Measurements from ENCODE around the gene MARCHF2.
"Not testable (repeated sequence)": the region's sequence is repeated elsewhere in the genome, so short reads cannot be mapped to it uniquely, and the experiment has no call there.

The MARCHF2 gene

DNA sequence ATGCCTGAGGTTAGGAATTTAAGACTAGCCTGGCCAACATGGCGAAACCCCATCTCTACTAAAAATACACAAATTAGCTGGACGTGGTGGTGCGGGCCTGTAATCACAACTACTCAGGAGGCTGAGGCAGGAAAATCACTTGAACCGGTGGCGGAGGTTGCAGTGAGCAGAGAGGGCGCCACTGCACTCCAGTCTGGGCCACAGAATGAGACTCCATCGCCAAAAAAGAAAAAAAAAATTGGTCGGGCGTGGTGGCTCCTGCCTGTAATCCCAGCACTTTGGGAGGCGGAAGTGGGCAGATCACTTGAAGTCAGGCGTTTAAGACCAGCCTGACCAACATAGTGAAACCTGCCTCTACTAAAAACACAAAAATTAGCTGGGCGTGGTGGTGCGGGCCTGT, 2.4 kb upstream of the MARCHF2 start:
- DNase-seq (ENCODE audit: low spot score); FAIRE-seq: not testable (repeated sequence)

DNA sequence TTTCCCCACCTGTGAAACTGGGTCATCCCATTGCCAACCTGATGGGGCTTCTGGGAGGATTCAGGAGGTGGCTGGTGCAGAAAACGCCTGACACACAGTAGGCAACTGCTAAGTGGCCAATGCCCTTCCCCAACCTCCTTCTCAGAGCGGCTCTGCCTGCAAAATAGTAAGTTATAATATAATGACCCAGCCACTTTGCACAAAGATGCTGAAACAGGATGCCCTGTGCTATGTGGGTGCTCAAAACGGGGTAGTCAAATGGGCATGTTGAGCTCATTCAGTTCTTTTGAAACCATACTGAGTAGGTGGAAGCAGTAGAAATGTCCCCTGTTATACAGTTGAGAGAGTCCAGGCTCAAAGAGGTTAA, 507 bp downstream of the MARCHF2 start:
- no peak for FAIRE-seq
- no peak for DNase-seq (ENCODE audit: low spot score)

DNA sequence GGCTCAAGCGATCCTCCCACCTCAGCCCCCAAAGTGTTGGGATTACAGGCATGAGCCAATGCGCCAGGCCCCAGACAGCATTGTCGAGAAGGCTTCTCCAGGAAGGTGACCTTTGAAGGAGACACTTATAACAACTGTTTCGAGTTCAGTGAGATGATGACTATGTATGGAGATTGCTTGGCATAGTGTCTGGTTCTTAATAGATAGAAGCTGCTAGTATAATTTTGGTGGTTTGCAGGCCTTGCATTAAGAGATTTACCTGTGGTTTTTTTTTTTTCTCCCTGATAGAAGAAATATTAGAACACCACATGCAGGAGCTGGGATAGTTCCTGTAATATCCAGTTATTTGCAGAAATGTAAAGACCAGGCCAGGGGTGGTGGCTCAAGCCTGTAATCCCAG, 3.7 kb downstream of the MARCHF2 start:
- no peak for FAIRE-seq

DNA sequence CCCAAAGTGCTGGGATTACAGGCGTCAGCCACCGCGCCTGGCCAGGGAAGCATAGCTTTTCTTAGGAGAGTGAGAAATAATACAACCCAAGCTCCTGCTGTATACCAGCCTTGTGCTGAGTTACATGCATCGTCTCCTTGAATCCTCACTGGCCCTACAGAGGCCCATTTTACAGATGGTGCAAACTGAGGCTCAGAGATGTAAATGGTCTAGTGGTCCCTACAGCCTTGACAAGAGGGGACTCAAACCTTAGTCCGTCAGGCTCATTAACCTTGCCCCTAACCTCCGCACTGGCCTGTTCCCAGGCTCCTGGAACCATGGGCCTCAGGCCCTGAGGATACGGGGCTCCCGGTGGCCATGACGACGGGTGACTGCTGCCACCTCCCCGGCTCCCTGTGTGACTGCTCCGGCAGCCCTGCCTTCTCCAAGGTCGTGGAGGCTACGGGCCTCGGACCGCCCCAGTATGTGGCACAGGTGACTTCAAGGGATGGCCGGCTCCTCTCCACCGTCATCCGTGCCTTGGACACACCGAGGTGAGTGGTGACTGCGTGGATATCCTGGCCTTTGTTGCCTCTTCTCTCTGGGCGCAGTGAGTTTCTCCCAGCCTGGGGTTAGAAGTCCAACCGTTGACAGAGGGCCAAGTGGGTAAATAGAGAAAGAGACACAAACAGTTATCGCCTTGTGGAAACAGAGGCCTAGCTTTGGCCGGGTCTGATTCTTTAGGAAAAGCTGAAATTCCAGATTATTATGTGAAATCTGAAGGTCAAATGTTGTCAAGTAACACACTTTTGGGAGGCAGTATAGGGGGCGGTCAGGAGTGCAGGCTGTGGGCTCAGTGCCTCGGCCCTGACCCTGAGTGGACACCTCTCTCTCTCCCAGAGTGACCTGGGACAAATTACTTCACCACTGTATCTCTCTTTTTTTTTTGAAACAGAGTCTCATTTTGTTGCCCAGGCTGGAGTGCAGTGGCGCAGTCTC, 8.7 kb downstream of the MARCHF2 start:
- FAIRE-seq, result no peak
- DNase-seq (ENCODE audit: low spot score), result no peak

More for the DNA sequence above, 3.7 kb downstream of the MARCHF2 start:
- no peak for DNase-seq (ENCODE audit: low spot score)

DNA sequence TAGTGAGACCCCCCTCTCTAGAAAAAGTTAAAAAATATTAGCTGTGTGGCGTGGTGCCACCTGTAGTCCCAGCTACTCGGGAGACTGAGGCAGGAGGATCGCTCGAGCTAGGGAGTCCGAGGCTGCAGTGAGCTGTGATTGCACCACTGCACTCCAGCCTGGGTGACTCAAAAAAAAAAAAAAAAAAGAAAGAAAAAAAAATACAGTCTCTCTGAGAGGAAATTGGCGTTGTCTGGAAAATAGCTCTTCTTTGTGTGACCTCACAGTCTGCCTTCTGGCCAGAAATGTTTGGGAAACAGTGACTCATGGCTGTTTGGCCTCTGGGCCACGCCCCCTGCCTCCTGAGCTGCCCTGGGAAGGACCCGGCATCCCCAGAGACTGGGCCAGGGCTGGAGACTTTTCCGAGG, 10.7 kb downstream of the MARCHF2 start:
- FAIRE-seq (no peak), DNase-seq (ENCODE audit: low spot score) (peak; percentile 84)

DNA sequence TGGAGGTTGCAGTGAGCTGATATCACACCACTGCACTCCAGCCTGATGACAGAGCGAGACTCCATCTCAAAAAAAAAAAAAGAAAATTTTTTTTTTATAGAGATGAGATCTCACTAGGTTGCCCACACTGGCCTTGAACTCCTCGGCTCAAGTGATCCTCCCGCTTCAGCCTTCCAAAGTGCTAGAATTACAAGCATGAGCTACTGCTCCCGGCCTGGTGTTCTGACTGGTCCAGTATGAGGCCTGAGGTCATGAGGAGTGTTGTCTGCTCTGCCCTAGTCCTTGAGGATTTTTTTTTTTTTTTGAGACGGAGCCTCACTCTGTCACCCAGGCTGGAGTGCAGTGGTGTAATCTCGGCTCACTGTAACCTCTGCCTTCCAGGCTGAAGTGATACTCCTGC, 12.2 kb downstream of the MARCHF2 start:
- not testable (repeated sequence) for DNase-seq (ENCODE audit: low spot score); FAIRE-seq

DNA sequence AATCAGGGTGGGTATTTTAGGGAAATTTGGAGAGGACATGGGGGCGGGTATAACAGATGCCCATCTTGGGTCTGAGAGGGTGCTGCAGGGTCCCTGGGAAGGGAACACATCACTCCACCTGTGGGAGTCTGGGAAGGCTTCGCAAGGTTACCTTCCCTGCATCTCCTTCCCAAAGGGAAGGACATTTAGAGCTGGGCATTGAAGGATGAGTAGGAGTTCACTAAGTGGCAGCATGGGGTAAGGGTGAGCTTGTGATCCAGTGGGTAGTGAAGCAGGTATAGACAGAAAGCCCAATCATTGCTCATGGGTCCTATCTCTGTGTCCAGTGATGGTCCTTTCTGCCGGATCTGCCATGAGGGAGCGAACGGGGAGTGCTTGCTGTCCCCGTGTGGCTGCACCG, 13.2 kb downstream of the MARCHF2 start:
- FAIRE-seq (no peak), DNase-seq (ENCODE audit: low spot score) (no peak)

DNA sequence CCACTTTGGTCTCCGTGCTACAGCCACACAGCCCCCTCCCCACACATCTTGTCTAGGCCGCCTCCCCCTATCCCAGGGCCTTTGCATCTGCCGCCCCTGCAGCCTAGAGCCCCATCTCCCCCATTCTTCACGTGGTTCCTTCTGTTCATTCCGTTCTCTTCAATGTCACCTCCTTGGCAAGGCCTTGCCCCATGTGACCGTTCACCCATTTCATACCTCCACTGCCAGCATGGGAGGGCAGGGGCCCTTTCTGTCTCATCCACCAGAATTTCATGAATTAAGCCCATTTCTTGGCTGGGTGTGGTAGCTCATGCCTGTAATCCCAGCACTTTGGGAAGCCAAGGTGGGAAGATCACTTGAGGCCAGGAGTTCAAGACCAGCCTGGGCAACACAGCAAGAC, 15.9 kb downstream of the MARCHF2 start:
- FAIRE-seq, result no peak
- DNase-seq (ENCODE audit: low spot score), result no peak

DNA sequence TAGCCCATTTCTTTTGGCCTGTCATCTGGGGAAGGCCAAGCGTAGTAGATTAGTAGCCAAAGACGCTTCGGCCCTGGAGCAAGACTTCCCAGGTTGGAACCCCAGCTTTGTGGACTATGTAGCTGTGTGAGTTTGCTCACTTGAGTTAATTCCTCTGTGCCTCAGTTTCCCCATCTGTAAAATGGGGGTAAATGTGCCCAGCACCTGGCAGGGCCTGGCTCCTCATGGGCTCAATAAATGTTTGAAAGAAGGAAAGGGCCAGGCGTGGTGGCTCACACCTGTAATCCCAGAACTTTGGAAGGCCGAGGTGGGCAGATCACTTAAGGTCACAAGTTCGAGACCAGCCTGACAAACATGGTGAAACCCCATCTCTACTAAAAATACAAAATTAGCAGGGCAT, 16.7 kb downstream of the MARCHF2 start:
- DNase-seq (ENCODE audit: low spot score) (no peak), FAIRE-seq (no peak)

DNA sequence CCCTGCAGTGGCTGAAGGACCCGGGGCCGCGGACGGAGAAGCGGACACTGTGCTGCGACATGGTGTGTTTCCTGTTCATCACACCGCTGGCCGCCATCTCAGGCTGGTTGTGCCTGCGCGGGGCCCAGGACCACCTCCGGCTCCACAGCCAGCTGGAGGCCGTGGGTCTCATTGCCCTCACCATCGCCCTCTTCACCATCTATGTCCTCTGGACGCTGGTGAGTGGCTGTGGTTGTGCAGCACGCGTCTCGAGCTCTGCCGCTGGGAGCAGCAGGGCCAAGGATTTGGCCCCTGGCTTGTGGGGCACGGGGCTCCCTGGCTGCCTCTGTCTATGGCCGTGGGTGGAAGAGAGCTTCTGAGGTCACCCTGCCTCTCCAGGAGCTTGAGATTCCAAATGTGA, 17.5 kb downstream of the MARCHF2 start:
- no peak for DNase-seq (ENCODE audit: low spot score)
- FAIRE-seq, result no peak

DNA sequence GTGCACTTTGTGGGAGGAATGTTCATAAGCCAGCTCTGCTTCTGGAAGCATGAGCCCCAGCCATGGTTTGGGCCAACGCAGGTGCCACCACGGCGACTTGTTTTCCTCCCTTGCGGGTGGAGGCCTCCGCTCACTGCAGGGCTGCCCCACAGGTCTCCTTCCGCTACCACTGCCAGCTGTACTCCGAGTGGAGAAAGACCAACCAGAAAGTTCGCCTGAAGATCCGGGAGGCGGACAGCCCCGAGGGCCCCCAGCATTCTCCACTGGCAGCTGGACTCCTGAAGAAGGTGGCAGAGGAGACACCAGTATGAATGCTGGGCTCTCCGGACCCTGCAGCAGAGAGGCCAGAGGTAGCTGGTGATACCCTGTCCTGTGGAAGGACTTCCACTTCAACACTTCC, 25.1 kb downstream of the MARCHF2 start:
- FAIRE-seq (no peak), DNase-seq (ENCODE audit: low spot score) (no peak)

DNA sequence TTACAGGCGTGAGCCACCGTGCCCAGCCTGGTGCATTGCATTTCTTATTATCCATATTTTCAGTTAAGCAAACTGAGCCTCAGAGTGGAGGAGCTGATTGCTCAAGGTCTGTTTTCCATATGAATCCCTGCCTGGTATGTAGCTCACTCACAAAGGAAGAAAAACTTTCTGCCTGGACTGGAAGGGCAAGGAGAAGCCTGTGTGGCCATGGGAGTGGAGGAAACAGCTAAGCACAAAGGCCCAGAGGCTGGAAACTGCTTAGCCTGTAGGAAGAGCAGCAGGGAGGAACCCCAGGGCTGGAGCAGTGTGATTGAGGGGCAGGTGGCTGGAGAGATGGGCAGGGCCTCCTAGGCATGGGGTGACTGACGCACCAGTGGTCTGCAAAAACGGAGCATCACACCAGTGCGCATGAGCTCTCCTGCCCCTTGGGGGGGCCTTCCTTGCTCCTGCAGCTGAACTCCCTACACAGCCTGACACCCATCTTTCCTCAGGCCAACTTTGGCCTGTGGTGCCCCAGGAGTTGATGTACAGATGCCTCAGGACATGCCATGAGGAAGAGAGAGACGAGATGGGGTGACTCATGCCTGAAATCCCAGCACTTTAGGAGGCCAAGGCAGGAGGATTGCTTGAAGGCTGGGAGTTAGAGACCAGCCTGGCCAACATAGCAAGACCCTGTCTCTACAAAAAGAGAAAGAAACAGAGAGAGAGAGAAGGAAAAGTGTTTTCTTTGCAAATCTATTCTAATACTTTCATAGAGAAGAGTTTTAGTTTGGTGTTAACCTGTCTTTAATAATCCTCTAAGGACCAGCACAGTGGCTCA, 28.8 kb downstream of the MARCHF2 start:
- FAIRE-seq (no peak), DNase-seq (ENCODE audit: low spot score) (no peak)

DNA sequence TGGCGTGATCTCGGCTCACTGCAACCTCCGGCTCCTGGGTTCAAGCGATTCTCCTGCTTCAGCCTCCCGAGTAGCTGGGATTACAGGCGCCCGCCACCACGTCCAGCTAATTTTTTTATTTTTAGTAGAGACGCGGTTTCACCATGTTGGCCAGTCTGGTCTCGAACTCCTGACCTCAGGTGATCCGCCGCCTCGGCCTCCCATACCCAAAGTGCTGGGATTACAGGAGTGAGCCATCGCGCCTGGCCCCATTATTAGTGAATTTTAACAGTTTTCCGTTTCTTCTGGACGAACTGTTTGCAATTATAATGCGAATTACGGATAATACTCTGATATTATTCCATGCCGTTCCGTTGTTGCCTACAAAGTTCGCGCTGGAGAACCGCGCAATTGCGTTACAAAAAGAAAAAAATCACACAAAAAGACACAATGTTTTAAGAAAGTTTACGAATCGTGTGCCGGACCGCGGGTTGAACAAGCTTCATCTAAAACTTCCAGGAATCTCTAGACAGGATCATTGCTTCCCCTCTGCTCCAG, 31.1 kb downstream of the MARCHF2 start:
- not testable (repeated sequence) for DNase-seq (ENCODE audit: low spot score); FAIRE-seq

DNA sequence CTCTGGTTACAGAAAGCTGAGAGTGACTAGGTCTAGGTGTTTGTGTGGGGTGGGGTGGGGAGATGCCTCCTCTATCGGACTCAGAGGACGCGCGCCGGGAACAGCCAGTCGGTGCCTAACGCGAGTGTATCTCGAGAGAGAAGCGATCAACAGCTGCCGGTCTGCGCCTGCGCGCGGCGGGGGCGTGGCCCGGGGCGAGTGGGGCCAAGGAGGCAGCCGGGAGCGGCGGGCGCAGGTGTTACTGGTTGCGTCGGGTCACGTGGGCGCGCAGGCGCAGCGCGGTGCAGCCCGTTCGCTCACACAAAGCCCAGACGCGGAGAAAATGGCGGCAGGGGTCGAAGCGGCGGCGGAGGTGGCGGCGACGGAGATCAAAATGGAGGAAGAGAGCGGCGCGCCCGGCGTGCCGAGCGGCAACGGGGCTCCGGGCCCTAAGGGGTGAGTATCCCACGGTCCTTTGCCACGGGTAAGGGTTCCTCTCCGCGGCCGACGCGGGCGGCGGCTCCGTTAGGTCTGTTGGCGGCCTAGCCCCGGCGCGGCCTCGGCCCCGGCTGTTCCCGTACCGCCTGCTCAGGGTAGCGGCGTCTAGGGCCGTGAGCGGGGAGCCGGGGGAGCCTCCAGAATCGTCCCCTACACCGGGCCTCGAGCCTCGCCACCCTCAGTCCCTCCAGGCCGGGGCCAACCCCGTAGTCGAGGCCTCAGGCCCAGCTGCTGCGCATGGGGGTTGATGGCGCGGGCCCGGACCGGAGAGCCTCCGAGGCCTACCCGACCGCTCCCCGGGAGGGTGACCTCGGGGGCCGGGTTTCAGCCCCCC, 31.8 kb downstream of the MARCHF2 start, which contains the start of gene HNRNPM:
HNRNPM (plus strand) TSS at position 299 of the 811 bp plus-strand sequence; CDS start at position 323, 24 bp downstream.
- peak; percentile 92 for FAIRE-seq
- peak; percentile 97 for DNase-seq (ENCODE audit: low spot score)

DNA sequence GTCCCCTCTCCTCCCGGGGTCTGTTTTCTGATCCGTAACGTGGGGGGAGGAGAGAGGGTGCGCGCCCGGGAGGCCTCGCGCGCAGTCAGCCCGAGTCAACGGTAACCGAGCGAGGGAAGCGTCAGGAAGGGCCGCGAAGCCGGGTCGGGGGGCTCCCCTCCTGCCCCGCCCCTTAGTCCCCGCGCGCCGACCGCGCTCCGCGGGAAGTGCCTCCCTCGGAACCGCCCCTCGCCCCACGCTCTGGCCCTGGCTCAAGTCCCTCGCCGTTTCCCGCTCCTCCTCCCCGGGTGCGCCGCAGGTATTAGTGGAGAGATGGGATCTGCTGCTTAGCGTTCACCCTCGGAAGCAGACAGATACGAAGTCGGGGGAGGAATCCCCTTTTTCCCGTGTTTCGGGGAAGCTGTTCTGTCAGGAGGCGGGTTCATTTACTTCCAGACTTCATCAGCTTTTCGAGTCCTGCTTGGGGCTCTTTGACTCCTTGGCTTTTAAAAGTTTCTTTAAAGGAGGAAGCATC, 32.4 kb downstream of the MARCHF2 start:
- DNase-seq (ENCODE audit: low spot score) (peak; percentile 17), FAIRE-seq (no peak)

DNA sequence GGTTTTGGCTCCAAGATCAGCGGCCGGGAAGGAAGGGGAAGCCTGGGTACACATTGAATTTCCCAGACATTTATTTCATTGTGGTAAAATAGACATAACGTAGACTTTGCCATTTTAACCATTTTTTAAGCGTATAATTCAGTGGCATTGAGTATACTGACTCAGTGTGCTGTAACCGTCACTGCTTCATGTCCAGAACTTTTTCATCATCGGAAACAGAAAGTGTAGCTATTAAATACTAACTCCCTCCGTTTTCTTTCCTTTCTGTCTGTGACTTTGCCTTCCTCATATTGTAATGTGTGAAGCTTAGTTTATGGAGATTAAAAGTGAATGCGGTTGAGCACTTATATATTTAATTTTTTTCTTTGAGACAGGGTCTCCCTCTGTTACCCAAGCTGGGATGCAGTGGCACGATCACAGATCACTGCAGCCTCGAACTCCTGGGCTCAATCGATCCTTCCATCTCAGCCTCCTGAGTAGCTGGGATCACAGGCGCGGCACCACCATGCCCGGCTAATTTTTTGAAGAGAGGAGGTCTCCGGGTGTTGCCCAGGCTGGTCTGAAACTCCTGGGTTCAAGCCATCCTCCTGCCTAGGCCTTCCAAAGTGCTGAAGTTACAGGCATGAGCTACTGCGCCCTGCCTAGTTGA, 33.1 kb downstream of the MARCHF2 start:
- DNase-seq (ENCODE audit: low spot score), result no peak
- FAIRE-seq, result no peak

DNA sequence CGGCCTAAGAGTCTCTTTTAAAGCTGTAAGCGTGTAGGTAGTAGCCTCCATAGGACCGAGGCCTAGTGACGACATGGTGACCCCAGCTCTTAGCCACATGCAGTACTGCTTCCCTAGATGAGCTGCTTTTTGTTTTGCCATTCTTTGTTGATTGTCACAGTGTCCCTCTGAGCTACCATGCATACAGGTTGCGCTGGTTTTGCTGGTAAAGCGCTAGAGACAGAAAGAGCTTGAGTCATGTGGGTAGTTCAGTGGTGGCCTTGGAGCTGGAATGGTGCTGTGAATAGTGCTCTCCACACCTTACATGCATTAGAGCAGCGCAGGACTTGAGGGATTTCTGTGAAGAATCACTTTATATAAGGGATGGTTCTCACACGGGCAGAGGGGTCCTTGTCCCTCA, 36.7 kb downstream of the MARCHF2 start:
- DNase-seq (ENCODE audit: low spot score) (no peak), FAIRE-seq (no peak)

DNA sequence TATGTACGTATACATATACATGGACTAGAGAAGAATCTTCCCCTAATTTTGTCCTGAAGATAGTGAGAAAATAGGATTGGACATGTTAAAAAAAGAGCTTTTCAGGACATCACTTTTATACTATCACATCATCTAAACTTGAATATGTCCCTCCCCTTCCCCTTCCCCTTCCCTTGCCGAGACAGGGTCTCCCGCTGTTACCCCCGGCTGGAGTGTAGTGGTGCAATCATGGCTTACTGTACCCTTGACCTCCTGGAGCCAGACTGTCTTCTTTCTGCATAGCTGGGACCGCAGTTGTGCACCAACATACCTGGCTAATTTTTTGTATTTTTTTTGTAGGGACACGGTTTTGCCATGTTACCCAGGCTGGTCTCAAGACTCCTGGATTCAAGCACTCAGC, 38.3 kb downstream of the MARCHF2 start:
- DNase-seq (ENCODE audit: low spot score) (no peak), FAIRE-seq (no peak)

DNA sequence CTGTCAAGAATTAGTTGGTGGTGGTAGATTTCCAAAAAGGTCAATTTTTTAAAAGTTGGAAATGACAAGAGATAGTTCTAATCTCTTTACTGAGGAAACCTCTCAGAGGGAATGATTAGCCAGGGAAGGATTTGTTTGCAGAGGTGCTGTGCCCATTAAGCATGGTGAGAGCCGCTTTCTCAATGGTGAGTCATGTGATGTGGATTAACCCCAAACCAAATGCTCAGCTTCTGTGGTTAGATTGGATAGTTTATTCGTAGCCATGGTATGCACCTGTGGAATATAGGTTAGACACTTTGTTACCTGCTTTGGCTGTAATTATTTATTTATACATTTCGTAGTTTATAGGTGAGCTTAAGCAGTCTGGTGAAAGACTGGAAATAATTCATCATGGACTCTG, 38.8 kb downstream of the MARCHF2 start:
- no peak for FAIRE-seq

DNA sequence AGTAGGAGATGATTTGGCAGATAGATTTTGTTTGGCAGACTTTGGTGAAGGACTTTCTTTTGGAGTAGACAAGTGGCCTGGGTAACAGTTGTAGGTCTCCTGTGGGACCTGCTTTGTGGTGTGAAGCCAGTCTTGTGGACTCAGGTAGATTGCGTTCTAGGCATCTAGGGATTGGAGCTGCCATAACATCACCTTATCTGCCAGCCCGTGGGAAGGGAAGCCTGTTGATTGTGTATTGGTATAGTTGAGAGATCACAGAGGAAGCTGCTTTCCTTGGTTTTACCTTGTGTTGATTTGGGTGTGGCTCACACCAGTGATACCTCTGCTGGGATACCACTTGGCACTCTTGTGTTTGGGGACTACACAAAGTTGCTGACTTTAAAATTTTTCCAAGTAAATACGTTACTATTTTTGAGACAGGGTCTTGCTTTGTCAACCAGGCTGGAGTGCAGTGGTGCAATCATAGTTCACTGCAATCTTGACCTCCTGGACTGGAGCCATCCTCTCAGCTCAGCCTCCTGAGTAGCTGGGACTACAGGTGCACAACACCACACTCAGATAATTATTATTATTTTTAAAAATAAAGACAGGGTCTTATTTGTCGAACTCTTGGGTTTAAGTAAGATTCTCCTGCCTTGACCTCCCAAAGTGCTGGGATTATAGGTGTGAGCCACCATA, 39.5 kb downstream of the MARCHF2 start:
- no peak for DNase-seq (ENCODE audit: low spot score)
- FAIRE-seq, result no peak

More for the DNA sequence above, 38.8 kb downstream of the MARCHF2 start:
- peak; percentile 15 for DNase-seq (ENCODE audit: low spot score)
